ENCODE results near the gene CRAT.

DNA sequence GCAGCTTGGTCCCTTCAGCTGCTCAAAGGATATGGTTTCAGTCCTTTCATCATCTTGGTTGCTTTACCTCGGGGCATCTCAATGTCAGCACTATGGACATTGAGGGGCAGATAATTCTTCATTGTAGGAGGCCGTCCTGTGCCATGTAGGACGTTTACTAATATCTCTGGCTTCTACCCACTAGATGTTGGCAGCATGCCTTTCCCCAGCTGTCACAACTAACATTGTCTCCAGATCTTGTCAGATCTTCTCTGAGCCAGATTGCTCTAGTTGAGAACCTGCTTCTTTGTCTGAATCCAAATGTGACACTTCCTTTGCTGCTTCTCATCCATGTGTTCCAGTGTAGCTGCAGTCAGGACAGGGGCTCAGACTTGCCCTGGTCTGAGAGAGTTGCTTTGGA lies 10.9 kb upstream of the CRAT start:
- TF ChIP-seq, protein P1, sequence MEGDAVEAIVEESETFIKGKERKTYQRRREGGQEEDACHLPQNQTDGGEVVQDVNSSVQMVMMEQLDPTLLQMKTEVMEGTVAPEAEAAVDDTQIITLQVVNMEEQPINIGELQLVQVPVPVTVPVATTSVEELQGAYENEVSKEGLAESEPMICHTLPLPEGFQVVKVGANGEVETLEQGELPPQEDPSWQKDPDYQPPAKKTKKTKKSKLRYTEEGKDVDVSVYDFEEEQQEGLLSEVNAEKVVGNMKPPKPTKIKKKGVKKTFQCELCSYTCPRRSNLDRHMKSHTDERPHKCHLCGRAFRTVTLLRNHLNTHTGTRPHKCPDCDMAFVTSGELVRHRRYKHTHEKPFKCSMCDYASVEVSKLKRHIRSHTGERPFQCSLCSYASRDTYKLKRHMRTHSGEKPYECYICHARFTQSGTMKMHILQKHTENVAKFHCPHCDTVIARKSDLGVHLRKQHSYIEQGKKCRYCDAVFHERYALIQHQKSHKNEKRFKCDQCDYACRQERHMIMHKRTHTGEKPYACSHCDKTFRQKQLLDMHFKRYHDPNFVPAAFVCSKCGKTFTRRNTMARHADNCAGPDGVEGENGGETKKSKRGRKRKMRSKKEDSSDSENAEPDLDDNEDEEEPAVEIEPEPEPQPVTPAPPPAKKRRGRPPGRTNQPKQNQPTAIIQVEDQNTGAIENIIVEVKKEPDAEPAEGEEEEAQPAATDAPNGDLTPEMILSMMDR (IDR thresholded peaks at IDR 0.05) = no peak
- TF ChIP-seq POLR2A (IDR thresholded peaks at IDR 0.05) = no peak

All from Peyer's patch (tissue), 4 donors.